Adipocyte (in vitro differentiated cells): ENCODE data around the gene ARHGEF37.

Source experiments
- DNase-seq: peaks from one replicate; pipeline ENCODE4 v3.0.0-alpha.2; 2015; ENCODE audit warnings: low read depth
- H3K27me3 ChIP-seq: replicated peaks from 2 replicates; pipeline ENCODE4 v1.7.0; 2013; ENCODE audit warnings: mild to moderate bottlenecking, low read length, moderate library complexity; ENCODE audit not compliant: control insufficient read depth, insufficient read depth
- H3K36me3 ChIP-seq: 2 replicates; pipeline ENCODE4 v1.7.0; 2013; ENCODE audit warnings: low read length, mild to moderate bottlenecking, moderate library complexity; ENCODE audit not compliant: control insufficient read depth, insufficient read depth, severe bottlenecking
- H3K4me1 ChIP-seq: 2 replicates; pipeline ENCODE4 v1.7.0; 2013; ENCODE audit warnings: mild to moderate bottlenecking, low read length, moderate library complexity; ENCODE audit not compliant: control insufficient read depth, insufficient read depth
- H3K4me3 ChIP-seq: 2 replicates; pipeline ENCODE4 v1.7.0; 2013; ENCODE audit warnings: mild to moderate bottlenecking, low read length, moderate library complexity
- H3K9ac ChIP-seq: 2 replicates; pipeline ENCODE4 v1.7.0; 2013; ENCODE audit warnings: mild to moderate bottlenecking, low read length, moderate library complexity
- H3K9me3 ChIP-seq: 2 replicates; pipeline ENCODE4 v1.7.0; 2013; ENCODE audit warnings: mild to moderate bottlenecking, low read length, moderate library complexity; ENCODE audit not compliant: control insufficient read depth

The ARHGEF37 gene

GRCh38 chr5:149654883-149655505 is 73.7 kb downstream of the ARHGEF37 start:
- H3K9me3 ChIP-seq: peaks cover 8% of the 10 kb centered on the region
- no peak for DNase-seq
- no peaks in the 10 kb centered on the region for H3K4me1 ChIP-seq
- H3K9ac ChIP-seq: no peak overlapping the region
- peaks cover 44% of the 10 kb centered on the region for H3K27me3 ChIP-seq
- no peaks in the 10 kb centered on the region for H3K36me3 ChIP-seq
- no peak overlapping the region for H3K4me3 ChIP-seq

DNA sequence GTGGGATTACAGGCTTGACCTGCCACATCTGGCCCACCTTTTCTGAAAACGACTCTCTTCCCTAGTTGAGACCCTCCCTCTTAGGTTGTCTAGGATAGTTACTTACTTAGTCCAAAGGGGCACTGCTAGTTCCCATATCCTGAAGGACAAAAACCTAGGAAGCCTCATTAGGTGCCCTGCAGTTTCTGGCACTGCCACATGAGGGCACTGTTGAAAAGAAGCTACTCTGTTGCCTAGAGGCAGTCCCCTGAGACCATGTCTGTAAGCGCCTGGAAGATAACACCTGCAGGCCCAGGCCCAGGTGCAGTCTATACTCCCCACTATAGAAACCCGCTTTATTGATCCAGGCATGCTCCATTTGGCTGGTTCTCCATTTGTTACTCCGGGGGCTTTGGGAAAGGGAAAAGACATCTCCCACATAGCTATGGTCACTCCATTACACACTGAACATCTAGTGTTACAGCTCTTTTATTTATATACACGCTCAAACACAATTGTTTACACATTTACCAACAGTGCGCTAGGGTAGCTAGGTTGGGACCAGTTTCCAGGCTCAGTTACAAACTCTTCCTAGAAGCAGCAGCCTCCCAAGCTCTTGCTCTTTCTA is 75.4 kb downstream of the ARHGEF37 start:
- H3K4me3 ChIP-seq: no peak overlapping the region
- H3K9me3 ChIP-seq: peaks cover 8% of the 10 kb centered on the region
- no peaks in the 10 kb centered on the region for H3K4me1 ChIP-seq
- no peak overlapping the region for H3K9ac ChIP-seq
- no peak for DNase-seq
- no peaks in the 10 kb centered on the region for H3K36me3 ChIP-seq
- peaks cover 54% of the 10 kb centered on the region for H3K27me3 ChIP-seq

- Histone ChIP-seq H3K36me3 (no peaks in the 10 kb centered on the region), H3K9me3 (peaks cover 8% of the 10 kb centered on the region), H3K27me3 (peaks cover 54% of the 10 kb centered on the region), H3K4me1 (no peaks in the 10 kb centered on the region), H3K4me3 (no peak overlapping the region), H3K9ac (no peak overlapping the region)
- DNase-seq: no peak
Observed at GRCh38 chr5:149657324-149657723, 76.0 kb downstream of the ARHGEF37 start.

- no peak overlapping the region for H3K4me3 ChIP-seq
- H3K4me1 ChIP-seq: no peaks in the 10 kb centered on the region
- DNase-seq: no peak
- H3K9me3 ChIP-seq: peaks cover 8% of the 10 kb centered on the region
- no peaks in the 10 kb centered on the region for H3K36me3 ChIP-seq
- H3K9ac ChIP-seq: no peak overlapping the region
- H3K27me3 ChIP-seq: peaks cover 50% of the 10 kb centered on the region
Observed at GRCh38 chr5:149658299-149658698, 77.0 kb downstream of the ARHGEF37 start.

GRCh38 chr5:149664083-149664482 is 82.8 kb downstream of the ARHGEF37 start:
- DNase-seq: no peak

GRCh38 chr5:149664666-149665415 is 83.5 kb downstream of the ARHGEF37 start:
- H3K9ac ChIP-seq: no peak overlapping the region
- no peak for DNase-seq
- peaks cover 9% of the 10 kb centered on the region for H3K9me3 ChIP-seq
- no peaks in the 10 kb centered on the region for H3K4me1 ChIP-seq
- H3K4me3 ChIP-seq: no peak overlapping the region
- H3K27me3 ChIP-seq: peaks cover 11% of the 10 kb centered on the region
- no peaks in the 10 kb centered on the region for H3K36me3 ChIP-seq

More at GRCh38 chr5:149664083-149664482, 82.8 kb downstream of the ARHGEF37 start:
- Histone ChIP-seq H3K4me3 (no peak overlapping the region), H3K36me3 (no peaks in the 10 kb centered on the region), H3K27me3 (peaks cover 19% of the 10 kb centered on the region), H3K4me1 (no peaks in the 10 kb centered on the region), H3K9ac (no peak overlapping the region), H3K9me3 (peaks cover 9% of the 10 kb centered on the region)

DNA sequence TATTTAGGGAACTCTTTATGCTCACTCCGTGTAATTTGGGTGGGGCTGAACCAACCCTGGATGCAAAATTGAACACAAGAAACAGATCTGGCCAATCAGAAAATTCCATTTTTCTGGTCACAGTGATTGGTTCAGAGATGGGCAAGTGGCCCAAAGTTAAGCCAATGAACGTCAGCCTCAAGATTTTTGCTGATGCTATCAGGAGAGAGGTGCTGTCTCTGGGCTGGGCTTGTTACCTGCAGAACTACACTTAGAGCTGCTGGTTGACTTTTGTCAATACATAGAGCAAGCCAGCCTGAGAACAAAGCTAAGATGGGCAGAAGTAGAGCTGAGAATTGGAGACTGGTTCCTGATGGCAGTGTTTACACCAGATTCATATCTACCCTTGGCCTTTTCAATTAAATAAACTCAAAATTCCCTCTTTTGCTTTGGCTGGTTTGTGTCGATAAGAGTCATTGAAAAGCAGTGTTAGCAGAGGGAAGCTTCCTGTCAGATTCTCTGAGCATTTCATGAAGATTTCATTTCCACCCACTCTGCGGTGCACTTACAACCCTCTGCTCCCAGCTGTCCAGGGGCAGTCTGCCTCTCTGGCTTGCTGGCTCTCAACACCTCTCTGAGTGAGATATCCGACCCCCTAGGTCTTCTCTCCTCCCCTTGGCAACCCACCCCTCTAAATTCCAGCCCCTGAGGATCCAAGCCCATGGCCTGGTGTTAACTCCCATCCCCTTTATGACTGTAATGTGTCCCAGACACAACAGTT is 84.3 kb downstream of the ARHGEF37 start:
- DNase-seq: no peak

DNA sequence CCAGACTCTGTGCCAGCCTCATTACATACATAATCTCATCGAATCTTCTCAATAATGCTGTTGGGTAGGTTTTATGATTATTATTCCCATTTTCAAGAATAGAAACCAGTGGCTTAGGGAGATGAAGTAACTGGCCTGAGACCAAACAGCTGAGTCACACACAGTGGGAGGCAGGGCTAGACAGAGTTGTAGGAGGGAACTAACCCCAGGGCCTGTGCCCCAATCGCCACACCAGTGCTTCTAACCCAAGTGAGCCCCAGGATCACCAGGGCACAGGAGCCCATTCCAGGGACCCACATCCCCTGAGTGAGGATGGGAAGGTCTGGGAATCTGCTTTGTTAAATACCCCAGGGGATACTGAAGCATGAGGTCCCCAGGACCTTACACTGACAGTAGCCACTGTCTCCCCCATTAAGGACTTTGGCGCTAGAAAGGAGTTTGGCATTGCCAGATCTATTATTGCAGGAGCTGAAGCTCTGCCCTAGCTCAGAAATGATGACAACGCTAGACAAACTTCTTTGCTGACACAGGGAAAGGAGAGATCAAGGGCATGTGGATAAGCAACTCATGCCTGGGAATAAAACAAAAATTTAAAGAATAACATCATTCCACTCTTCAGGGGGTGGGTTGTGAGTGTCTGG is 85.0 kb downstream of the ARHGEF37 start:
- peak; percentile 10 for DNase-seq
- Histone ChIP-seq H3K36me3 (no peaks in the 10 kb centered on the region), H3K4me1 (no peaks in the 10 kb centered on the region), H3K4me3 (no peak overlapping the region), H3K9me3 (peaks cover 9% of the 10 kb centered on the region), H3K9ac (no peak overlapping the region), H3K27me3 (no peaks in the 10 kb centered on the region)

More for the DNA sequence above, 84.3 kb downstream of the ARHGEF37 start:
- Histone ChIP-seq H3K9me3 (peaks cover 9% of the 10 kb centered on the region), H3K36me3 (no peaks in the 10 kb centered on the region), H3K4me1 (no peaks in the 10 kb centered on the region), H3K27me3 (peaks cover 7% of the 10 kb centered on the region), H3K9ac (no peak overlapping the region), H3K4me3 (no peak overlapping the region)

GRCh38 chr5:149667084-149667828 is 86.0 kb downstream of the ARHGEF37 start:
- H3K36me3 ChIP-seq: no peaks in the 10 kb centered on the region
- no peak overlapping the region for H3K4me3 ChIP-seq
- no peak overlapping the region for H3K9ac ChIP-seq
- peak; percentile 56 for DNase-seq
- no peaks in the 10 kb centered on the region for H3K4me1 ChIP-seq
- peaks cover 9% of the 10 kb centered on the region for H3K9me3 ChIP-seq
- H3K27me3 ChIP-seq: no peaks in the 10 kb centered on the region

DNA sequence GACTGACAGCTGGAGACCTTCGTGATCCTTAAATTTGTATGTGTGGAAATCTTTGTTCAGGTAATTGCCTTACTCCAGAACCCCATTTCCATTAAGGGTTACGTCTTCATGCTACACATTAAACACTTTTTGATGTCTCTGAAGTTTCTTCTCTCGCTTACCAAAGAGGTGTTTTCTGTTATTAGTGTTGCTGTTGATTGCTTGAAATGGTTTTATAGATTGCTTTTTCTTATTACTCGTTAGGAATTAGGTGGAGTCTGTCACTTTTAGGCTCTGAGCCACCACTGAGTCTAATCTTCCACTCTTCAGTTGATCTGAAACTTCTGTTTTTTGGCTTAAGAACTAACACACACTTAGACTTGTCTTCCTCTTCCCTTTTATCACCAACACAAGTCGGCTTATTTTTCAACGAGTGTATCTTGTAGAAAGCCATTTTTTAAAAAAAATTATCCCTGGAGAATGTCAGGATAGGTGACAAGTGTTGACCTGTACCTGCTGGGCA is 86.6 kb downstream of the ARHGEF37 start:
- no peak overlapping the region for H3K9ac ChIP-seq
- no peak for DNase-seq
- peaks cover 4% of the 10 kb centered on the region for H3K27me3 ChIP-seq
- H3K4me1 ChIP-seq: no peaks in the 10 kb centered on the region
- H3K36me3 ChIP-seq: no peaks in the 10 kb centered on the region
- no peak overlapping the region for H3K4me3 ChIP-seq
- H3K9me3 ChIP-seq: peaks cover 9% of the 10 kb centered on the region
